Measurements from ENCODE around the gene NCBP3.

DNA sequence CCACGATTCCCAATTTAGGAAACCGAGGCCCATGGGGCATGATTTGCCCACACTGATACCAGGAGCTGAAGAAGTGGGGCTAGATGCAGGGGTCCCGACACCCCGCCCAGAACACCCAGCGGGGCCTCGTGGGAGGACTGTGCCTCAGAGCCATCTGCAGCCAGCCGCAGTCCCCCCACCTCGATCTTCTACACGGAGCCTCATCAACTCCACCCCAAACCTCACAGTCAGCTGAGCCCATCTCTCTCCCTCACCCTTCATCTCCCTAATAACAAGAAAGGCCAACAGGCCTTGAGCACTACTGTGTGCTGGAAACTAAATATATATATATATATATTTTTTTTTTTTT is 49.2 kb downstream of the NCBP3 start:
- no peak for TF ChIP-seq TAF1 (IDR thresholded peaks at IDR 0.05; ENCODE audit: borderline replicate concordance, insufficient read depth, low read length)
- no peak for TF ChIP-seq POLR2AphosphoS5 (IDR thresholded peaks at IDR 0.05; ENCODE audit: low read depth, low read length)
- TF ChIP-seq, protein P1, sequence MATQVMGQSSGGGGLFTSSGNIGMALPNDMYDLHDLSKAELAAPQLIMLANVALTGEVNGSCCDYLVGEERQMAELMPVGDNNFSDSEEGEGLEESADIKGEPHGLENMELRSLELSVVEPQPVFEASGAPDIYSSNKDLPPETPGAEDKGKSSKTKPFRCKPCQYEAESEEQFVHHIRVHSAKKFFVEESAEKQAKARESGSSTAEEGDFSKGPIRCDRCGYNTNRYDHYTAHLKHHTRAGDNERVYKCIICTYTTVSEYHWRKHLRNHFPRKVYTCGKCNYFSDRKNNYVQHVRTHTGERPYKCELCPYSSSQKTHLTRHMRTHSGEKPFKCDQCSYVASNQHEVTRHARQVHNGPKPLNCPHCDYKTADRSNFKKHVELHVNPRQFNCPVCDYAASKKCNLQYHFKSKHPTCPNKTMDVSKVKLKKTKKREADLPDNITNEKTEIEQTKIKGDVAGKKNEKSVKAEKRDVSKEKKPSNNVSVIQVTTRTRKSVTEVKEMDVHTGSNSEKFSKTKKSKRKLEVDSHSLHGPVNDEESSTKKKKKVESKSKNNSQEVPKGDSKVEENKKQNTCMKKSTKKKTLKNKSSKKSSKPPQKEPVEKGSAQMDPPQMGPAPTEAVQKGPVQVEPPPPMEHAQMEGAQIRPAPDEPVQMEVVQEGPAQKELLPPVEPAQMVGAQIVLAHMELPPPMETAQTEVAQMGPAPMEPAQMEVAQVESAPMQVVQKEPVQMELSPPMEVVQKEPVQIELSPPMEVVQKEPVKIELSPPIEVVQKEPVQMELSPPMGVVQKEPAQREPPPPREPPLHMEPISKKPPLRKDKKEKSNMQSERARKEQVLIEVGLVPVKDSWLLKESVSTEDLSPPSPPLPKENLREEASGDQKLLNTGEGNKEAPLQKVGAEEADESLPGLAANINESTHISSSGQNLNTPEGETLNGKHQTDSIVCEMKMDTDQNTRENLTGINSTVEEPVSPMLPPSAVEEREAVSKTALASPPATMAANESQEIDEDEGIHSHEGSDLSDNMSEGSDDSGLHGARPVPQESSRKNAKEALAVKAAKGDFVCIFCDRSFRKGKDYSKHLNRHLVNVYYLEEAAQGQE (IDR thresholded peaks at IDR 0.05; ENCODE audit: insufficient read depth in 1 of 2, low read depth in 2 of 2, low read length in 2 of 2): no peak
- no peak for TF ChIP-seq SIN3A (IDR thresholded peaks at IDR 0.05; ENCODE audit: borderline replicate concordance, insufficient read depth, low read length)

Measured in PFSK-1 (cell line).